Right renal cortex interstitium (tissue), 3 donors: ENCODE results near the gene ATG13. TPM values are rescaled to one million over a fixed set of nuclear protein-coding genes. Genes with fewer than 3 reads are reported as not detected.

Experiments used
- DNase-seq, 3 donors: peaks; one replicate each; pipeline ENCODE4 v3.0.0-alpha.2; 2013; ENCODE audit warnings: low read depth in 3 of 3, low spot score in 2 of 3
- polyA plus RNA-seq, 3 donors: library from polyadenylated mRNA; unstranded; fragments of 120-200 nt; gene quantifications; one replicate each; pipeline ENCODE4 v1.2.1, GENCODE V29; 2013; ENCODE audit not compliant: insufficient read length in 3 of 3

Gene ATG13
- polyA plus RNA-seq, 3 donors = 47.0 to 66.6 (median 65.2) TPM

DNA sequence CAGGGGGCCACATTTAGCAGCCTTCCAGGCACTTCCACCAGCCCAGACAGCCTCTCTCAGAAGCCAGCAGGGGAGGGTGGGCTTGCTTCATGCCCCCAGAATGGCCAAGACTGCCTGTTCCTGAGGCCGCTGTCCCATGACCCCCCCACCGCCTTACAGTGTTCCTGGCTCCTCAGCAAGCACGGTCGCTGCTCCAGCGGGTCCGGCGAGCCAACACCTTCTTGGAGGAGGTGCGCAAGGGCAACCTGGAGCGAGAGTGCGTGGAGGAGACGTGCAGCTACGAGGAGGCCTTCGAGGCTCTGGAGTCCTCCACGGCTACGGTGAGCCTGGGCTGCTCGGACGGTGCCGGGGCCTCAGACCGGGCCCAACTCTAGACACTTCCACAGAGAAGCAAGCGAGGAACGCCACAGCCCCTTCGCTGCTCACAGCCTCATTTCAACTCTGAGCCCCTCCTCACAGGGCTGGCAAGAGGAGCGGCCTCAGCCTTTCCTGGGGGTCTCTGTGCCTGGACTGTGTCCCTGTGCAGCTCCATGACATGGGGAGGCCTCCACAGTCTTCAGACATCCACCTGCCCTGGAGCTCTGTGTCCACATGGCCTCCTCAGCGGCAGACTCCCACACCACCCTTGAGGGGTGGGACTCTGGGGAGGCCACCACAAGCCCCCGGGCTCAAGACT is 102.3 kb downstream of the ATG13 start:
- DNase-seq = no peak

DNA sequence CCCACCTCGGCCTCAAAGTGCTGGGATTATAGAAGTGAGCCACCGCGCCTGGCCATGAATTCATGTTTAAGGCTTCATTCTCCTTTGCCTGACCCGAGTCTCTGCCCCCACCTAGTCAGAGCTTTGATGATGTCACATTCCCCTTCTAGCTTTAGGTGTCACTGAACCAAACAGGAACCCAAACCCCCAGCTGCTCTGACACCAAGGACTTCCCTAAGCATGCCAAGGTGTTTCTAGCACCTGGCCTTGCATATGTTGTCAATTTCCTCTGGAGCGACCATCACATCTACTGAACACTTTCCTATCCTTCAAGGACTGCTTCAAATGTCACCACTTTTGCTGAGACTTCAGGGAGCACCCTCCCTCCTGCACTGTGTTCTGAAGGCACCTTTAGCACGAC is 103.9 kb downstream of the ATG13 start:
- DNase-seq = no peak

DNA sequence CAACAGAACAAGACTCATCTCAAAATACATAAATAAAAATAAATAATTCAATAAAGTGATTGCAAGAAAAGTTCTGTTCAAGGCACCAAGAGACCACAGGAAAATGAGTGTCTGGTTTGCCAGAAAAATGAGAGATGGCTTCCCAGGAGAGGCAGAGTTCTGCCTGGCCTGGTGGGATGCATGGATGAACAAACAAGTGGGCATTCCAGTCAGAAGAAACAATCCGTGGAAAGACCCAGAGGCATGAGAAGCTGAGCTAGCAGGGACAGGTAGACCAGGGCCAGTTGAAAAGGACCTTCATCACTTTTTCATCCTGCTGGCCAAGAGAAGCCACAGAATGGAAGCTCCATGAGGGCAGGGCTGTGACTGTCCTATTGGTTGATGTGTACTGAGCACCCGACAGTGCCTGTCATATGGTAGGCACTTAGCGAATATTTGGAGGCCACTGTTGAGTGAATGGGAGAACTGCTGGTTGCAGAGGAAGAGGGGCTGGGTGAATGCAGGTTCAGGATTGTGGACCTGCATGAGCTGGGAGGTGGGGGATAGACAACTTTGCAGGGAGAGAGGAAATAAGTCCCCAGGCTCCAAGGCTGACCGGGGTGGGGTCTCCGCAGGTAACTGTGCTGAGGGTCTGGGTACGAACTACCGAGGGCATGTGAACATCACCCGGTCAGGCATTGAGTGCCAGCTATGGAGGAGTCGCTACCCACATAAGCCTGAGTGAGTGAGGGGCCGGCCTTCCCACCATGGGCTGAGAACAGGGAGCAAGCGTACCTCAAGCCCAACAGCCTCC is 105.4 kb downstream of the ATG13 start:
- no peak for DNase-seq

DNA sequence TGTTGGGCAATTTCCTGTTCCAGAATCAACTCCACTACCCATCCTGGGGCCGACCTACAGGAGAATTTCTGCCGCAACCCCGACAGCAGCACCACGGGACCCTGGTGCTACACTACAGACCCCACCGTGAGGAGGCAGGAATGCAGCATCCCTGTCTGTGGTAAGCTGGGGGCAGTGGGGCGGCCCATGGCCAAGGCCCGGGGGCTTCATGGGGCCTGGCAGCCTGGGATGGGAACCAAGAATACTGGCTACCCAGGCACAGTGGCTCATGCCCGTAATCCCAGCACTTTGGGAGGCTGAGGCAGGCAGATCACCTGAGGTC is 106.0 kb downstream of the ATG13 start:
- no peak for DNase-seq

DNA sequence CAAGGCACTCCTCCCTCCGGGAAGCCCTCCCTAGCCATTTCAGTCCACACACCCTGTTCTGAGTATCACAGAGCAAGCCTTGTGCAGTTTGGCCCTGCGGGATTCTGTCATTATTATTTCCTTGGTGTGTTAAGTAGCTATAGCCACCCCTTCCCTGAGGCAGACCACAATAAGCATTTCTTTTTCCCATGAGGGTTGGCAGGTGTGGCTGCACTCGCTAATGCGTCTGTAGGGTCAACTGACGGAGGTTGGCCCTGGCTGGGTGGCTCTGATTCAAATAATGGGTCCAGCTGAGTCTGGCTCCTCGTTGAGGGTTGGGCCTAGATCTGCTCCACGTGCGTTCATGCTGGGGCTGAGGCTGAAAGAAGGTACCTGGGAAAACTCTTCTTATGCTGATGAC is 106.7 kb downstream of the ATG13 start:
- DNase-seq = no peak

Other genes with a start within 250 kb of the ATG13 start
- gene MDK, start 235.9 kb upstream of the ATG13 start, polyA plus RNA-seq = 100 to 1,000 TPM; 673 to 741 (median 725) TPM
- gene CHRM4, start 225.8 kb upstream of the ATG13 start, polyA plus RNA-seq = under 1 TPM; 0.08 to 0.21 (median 0.14) TPM
- 10 to 100 TPM; 25.2 to 26.9 (median 25.3) TPM for gene AMBRA1, start 23.5 kb upstream of the ATG13 start, polyA plus RNA-seq
- 1 to 10 TPM; 4.6 to 5.0 (median 4.8) TPM for gene HARBI1, start 326 bp upstream of the ATG13 start, polyA plus RNA-seq
- 10 to 100 TPM; 45.1 to 49.5 (median 46.0) TPM for gene ARHGAP1, start 83.1 kb downstream of the ATG13 start, polyA plus RNA-seq
- gene ZNF408, start 83.5 kb downstream of the ATG13 start, polyA plus RNA-seq = 1 to 10 TPM; 7.9 to 8.4 (median 8.3) TPM
- under 1 TPM; 0.21 to 0.35 (median 0.25) TPM for gene F2, start 101.7 kb downstream of the ATG13 start, polyA plus RNA-seq
- 100 to 1,000 TPM in 2 of 3 donors, 10 to 100 TPM in 1; 95.4 to 116 (median 113) TPM for gene CKAP5, start 228.7 kb downstream of the ATG13 start, polyA plus RNA-seq